Esophagus squamous epithelium (tissue), 5 donors: ENCODE data around the gene BRD3. TPM values are rescaled to one million over a fixed set of nuclear protein-coding genes. Genes with fewer than 3 reads are reported as not detected.

ENCODE experiments used
- DNase-seq: peaks from one replicate; lab custom pipeline; 2025; lab: John Stamatoyannopoulos, UW
- H3K27ac ChIP-seq, 4 donors: fragments of 200-600 bp; sonication (generic); one replicate each; pipeline ENCODE4 v1.5.1; 2016 to 2019; ENCODE audit warnings: mild to moderate bottlenecking in 1 of 4
- H3K27me3 ChIP-seq, 4 donors: fragments of 200-600 bp; sonication (generic); 1 replicate in 3 of 4; 2 replicates in 1 of 4; pipeline versions ENCODE4 v1.5.1 to v1.6.0; 2017 to 2021; ENCODE audit warnings: antibody characterized with exemption in 1 of 4
- H3K36me3 ChIP-seq, 3 donors: fragments of 200-600 bp; sonication (generic); one replicate each; pipeline ENCODE4 v1.5.1; 2016 to 2019
- H3K4me1 ChIP-seq, 3 donors: fragments of 200-600 bp; sonication (generic); one replicate each; pipeline ENCODE4 v1.5.1; 2017 to 2019
- H3K4me3 ChIP-seq, 4 donors: fragments of 200-600 bp; sonication (generic); 1 replicate in 3 of 4; 2 replicates in 1 of 4; pipeline ENCODE4 v1.5.1; 2016 to 2019; ENCODE audit warnings: mild to moderate bottlenecking in 2 of 4, moderate library complexity in 1 of 4
- H3K9me3 ChIP-seq, 3 donors: fragments of 200-600 bp; sonication (generic); one replicate each; pipeline ENCODE4 v1.5.1; 2016 to 2019
- CTCF ChIP-seq, 6 experiments: fragments of 450-650 bp in 4 of 6; fragments of 200-600 bp in 2 of 6; sonication (generic) in 2 of 6; IDR thresholded peaks; one replicate each; pipeline ENCODE4 v1.5.1; 2016 to 2019; ENCODE audit warnings: antibody characterized with exemption in 6 of 6, mild to moderate bottlenecking in 4 of 6, moderate library complexity in 4 of 6
- POLR2A ChIP-seq, 4 donors: fragments of 450-650 bp; IDR thresholded peaks; one replicate each; pipeline ENCODE4 v1.6.1; 2017; ENCODE audit warnings: antibody characterized with exemption in 4 of 4, mild to moderate bottlenecking in 4 of 4, moderate library complexity in 3 of 4
- WGBS, 2 donors: methylation state at CpG; one replicate each; pipeline ENCODE4 v1.1.5; 2018; 5-methylcytosine and 5-hydroxymethylcytosine counted together
- intact Hi-C: fragments of 100-400 bp; cut with DNase I; formaldehyde crosslinking; loops from one replicate; pipeline ENCODE4 v1.15.0; 2022
- total RNA-seq, 4 donors: library from RNA; depleted of rRNA; stranded (reverse); fragments of >200 nt; gene quantifications; one replicate each; pipeline ENCODE4 v1.1.0, GENCODE V29; 2016
- donor health status: DM: yes; HTN: yes; CAD: no.

Gene BRD3
- total RNA-seq, 4 donors from 2014 or later = 7.2 to 23.7 (median 9.4) TPM

- peaks cover 0 to 22% (median 0%) of the 10 kb centered on the region in 4 donors for H3K27me3 ChIP-seq
- H3K9me3 ChIP-seq = no peaks in the 10 kb centered on the region
- WGBS, 2 donors = 72 to 81% methylated on average over 5 to 13 of the region's 20 CpGs
- H3K4me3 ChIP-seq = no peak overlapping the region
- intact Hi-C loops = no loop called here
- no peaks in the 10 kb centered on the region for H3K4me1 ChIP-seq
- TF ChIP-seq CTCF (IDR thresholded peaks at IDR 0.05) (no peak), POLR2A (IDR thresholded peaks at IDR 0.05) (no peak)
- H3K27ac ChIP-seq = no peak overlapping the region
- H3K36me3 ChIP-seq = no peaks in the 10 kb centered on the region
- DNase-seq = no peak
These were observed 57.3 kb downstream of the BRD3 start for GRCh38 chr9:134010310-134011173.

DNA sequence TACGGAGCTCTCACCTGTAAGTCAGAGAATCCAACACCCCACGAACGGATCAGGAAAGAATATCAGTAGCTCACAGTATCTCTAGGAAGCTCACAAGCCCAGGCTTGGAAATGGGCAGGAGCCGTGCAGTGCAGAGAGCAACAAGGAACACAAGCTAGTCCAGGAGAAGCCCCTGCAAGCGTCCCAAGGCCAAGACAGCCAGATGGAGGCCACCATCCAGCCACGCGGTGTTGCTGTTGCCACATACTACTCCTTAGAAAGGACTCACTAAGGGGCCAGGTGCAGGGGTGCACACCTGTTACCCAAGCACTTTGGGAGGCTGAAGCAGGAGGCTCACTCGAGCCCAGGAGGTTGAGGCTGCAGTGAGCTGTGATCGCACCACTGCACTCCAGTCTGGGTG, 60.3 kb downstream of the BRD3 start:
- 80 to 82% methylated on average over 8 to 9 of the region's 9 CpGs for WGBS, 2 donors
- intact Hi-C loops = no loop called here

GRCh38 chr9:134007150-134007549, 60.7 kb downstream of the BRD3 start:
- Histone ChIP-seq H3K4me1 (no peaks in the 10 kb centered on the region), H3K27ac (no peak overlapping the region), H3K27me3 (peaks cover 0 to 22% (median 0%) of the 10 kb centered on the region in 4 donors), H3K4me3 (no peak overlapping the region), H3K36me3 (no peaks in the 10 kb centered on the region), H3K9me3 (no peaks in the 10 kb centered on the region)
- WGBS, 2 donors = 35 to 40% methylated on average over 6 of the region's 6 CpGs
- intact Hi-C loops = no loop called here
- no peak for DNase-seq
- TF ChIP-seq POLR2A (IDR thresholded peaks at IDR 0.05) (no peak), CTCF (IDR thresholded peaks at IDR 0.05) (no peak)

More for the DNA sequence above, 60.3 kb downstream of the BRD3 start:
- no peak for DNase-seq
- no peaks in the 10 kb centered on the region for H3K36me3 ChIP-seq
- H3K4me3 ChIP-seq = no peak overlapping the region
- H3K9me3 ChIP-seq = no peaks in the 10 kb centered on the region
- no peaks in the 10 kb centered on the region for H3K4me1 ChIP-seq
- H3K27ac ChIP-seq = no peak overlapping the region
- peaks cover 0 to 22% (median 0%) of the 10 kb centered on the region in 4 donors for H3K27me3 ChIP-seq
- no peak for TF ChIP-seq CTCF (IDR thresholded peaks at IDR 0.05)
- no peak for TF ChIP-seq POLR2A (IDR thresholded peaks at IDR 0.05)

DNA sequence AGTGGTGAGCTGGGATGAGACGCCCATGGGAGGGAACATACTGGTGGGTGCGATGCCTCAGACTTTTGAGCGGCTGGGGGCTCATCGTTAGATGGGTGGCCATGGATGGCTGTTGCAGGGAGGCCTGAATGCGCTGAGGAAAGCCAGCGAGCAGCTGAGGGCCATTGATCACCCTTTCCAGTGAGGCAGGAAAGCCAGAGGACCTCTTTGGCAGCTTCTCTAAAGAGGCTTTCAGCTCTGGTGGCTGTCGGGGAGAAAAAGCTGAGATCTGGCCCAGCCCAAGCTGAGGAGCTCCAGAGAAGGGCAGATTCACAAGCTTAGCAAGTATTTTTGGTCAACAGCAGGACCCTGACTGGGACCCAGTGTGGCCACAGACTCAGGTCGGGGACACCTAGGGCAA, 62.4 kb downstream of the BRD3 start:
- H3K27me3 ChIP-seq = peaks cover 0 to 31% (median 0%) of the 10 kb centered on the region in 4 donors
- intact Hi-C loops = no loop called here
- WGBS, 2 donors = 77 to 81% methylated on average over 4 to 5 of the region's 8 CpGs
- TF ChIP-seq POLR2A (IDR thresholded peaks at IDR 0.05) = no peak
- no peak for TF ChIP-seq CTCF (IDR thresholded peaks at IDR 0.05)
- no peak overlapping the region for H3K27ac ChIP-seq
- no peaks in the 10 kb centered on the region for H3K36me3 ChIP-seq
- H3K4me1 ChIP-seq = no peaks in the 10 kb centered on the region
- no peaks in the 10 kb centered on the region for H3K9me3 ChIP-seq
- DNase-seq = no peak
- H3K4me3 ChIP-seq = no peak overlapping the region

GRCh38 chr9:134004881-134005280, 62.9 kb downstream of the BRD3 start:
- intact Hi-C loops = no loop called here
- H3K4me1 ChIP-seq = no peaks in the 10 kb centered on the region
- no peak overlapping the region for H3K4me3 ChIP-seq
- no peak overlapping the region for H3K27ac ChIP-seq
- TF ChIP-seq CTCF (IDR thresholded peaks at IDR 0.05) (no peak), POLR2A (IDR thresholded peaks at IDR 0.05) (no peak)
- peaks cover 0 to 31% (median 0%) of the 10 kb centered on the region in 4 donors for H3K27me3 ChIP-seq
- H3K36me3 ChIP-seq = no peaks in the 10 kb centered on the region
- no peaks in the 10 kb centered on the region for H3K9me3 ChIP-seq
- 81 to 89% methylated on average over 7 to 11 of the region's 14 CpGs for WGBS, 2 donors
- DNase-seq = no peak
